GM23338 (cell line): ENCODE data around the gene MPPE1. TPM values are rescaled to one million over a fixed set of nuclear protein-coding genes. Genes with fewer than 3 reads are reported as not detected.

Experiments used
- ATAC-seq: fragments of 200-7000 bp; cut with Tn5 transposase; 3 replicates; pipeline ENCODE4 v1.9.1; 2020
- DNase-seq: peaks from one replicate; pipeline ENCODE4 v3.0.0-alpha.2; 2015; ENCODE audit warnings: low spot score
- H2AFZ ChIP-seq: fragments of 200-600 bp; sonication (generic); 2 replicates; pipeline ENCODE4 v1.8.0; 2016; ENCODE audit warnings: antibody characterized with exemption, mild to moderate bottlenecking, moderate library complexity
- H3F3A ChIP-seq: fragments of 200-600 bp; sonication (generic); replicated peaks from 2 replicates; pipeline ENCODE4 v1.8.0; 2017; ENCODE audit warnings: antibody characterized with exemption, mixed run types, low read depth
- H3K27ac ChIP-seq: fragments of 200-600 bp; sonication (generic); 2 replicates; pipeline ENCODE4 v1.6.1; 2016; ENCODE audit warnings: low read depth
- H3K27me3 ChIP-seq: fragments of 200-600 bp; sonication (generic); 2 replicates; pipeline ENCODE4 v1.8.0; 2016; ENCODE audit warnings: mild to moderate bottlenecking, mixed run types, moderate library complexity; ENCODE audit not compliant: insufficient read depth
- H3K36me3 ChIP-seq: fragments of 200-600 bp; sonication (generic); 2 replicates; pipeline ENCODE4 v1.8.0; 2016; ENCODE audit warnings: mild to moderate bottlenecking; ENCODE audit not compliant: insufficient read depth
- H3K4me1 ChIP-seq: fragments of 200-600 bp; sonication (generic); 2 replicates; pipeline ENCODE4 v1.8.0; 2016; ENCODE audit warnings: mild to moderate bottlenecking, moderate library complexity; ENCODE audit not compliant: insufficient read depth
- H3K4me2 ChIP-seq: fragments of 200-600 bp; sonication (generic); 2 replicates; pipeline ENCODE4 v1.7.1; 2017; ENCODE audit warnings: mixed run types
- H3K4me3 ChIP-seq: fragments of 200-600 bp; sonication (generic); 2 replicates; pipeline ENCODE4 v1.6.1; 2016; ENCODE audit warnings: mixed run types
- H3K79me2 ChIP-seq: fragments of 200-600 bp; sonication (generic); replicated peaks from 2 replicates; pipeline ENCODE4 v1.8.0; 2017; ENCODE audit warnings: mild to moderate bottlenecking; ENCODE audit not compliant: insufficient read depth
- H3K9me2 ChIP-seq: fragments of 200-600 bp; sonication (generic); 2 replicates; pipeline ENCODE4 v1.8.0; 2017; ENCODE audit not compliant: insufficient read depth
- H4K20me1 ChIP-seq: fragments of 200-600 bp; sonication (generic); replicated peaks from 2 replicates; pipeline ENCODE4 v1.8.0; 2017; ENCODE audit warnings: mild to moderate bottlenecking; ENCODE audit not compliant: insufficient read depth
- H3K27ac Mint-ChIP-seq: 2 replicates; pipeline ENCODE4 v1.8.0; 2020; ENCODE audit warnings: inconsistent platforms, mild to moderate bottlenecking, moderate library complexity, mixed read lengths
- H3K27me3 Mint-ChIP-seq: 3 replicates; pipeline ENCODE4 v1.8.0; 2022; ENCODE audit warnings: low read depth, mild to moderate bottlenecking, moderate library complexity, mixed read lengths, inconsistent platforms; ENCODE audit not compliant: insufficient read depth, poor library complexity
- H3K36me3 Mint-ChIP-seq: 3 replicates; pipeline ENCODE4 v1.8.0; 2021; ENCODE audit warnings: low read depth, mild to moderate bottlenecking, inconsistent platforms, moderate library complexity, mixed read lengths
- H3K4me1 Mint-ChIP-seq: 3 replicates; pipeline ENCODE4 v1.8.0; 2020; ENCODE audit warnings: mild to moderate bottlenecking, inconsistent platforms, mixed read lengths
- H3K4me3 Mint-ChIP-seq: 3 replicates; pipeline ENCODE4 v1.8.0; 2021; ENCODE audit warnings: moderate library complexity, mild to moderate bottlenecking, inconsistent platforms, mixed read lengths
- H3K9me3 Mint-ChIP-seq: 3 replicates; pipeline ENCODE4 v1.8.0; 2020; ENCODE audit warnings: moderate library complexity, mild to moderate bottlenecking, inconsistent platforms, mixed read lengths
- CREB1 ChIP-seq: fragments of 250-450 bp; sonication (Bioruptor Pico); IDR thresholded peaks from 2 replicates; pipeline ENCODE4 v1.5.0; 2020; ENCODE audit warnings: low read depth, mild to moderate bottlenecking, moderate library complexity
- EZH2 ChIP-seq: fragments of 200-600 bp; sonication (generic); IDR thresholded peaks from one replicate; pipeline ENCODE4 v1.8.0; 2017; ENCODE audit warnings: antibody characterized with exemption, mild to moderate bottlenecking, low read depth; ENCODE audit not compliant: unreplicated experiment
- JUNB ChIP-seq: IDR thresholded peaks from one replicate; pipeline ENCODE4 v1.6.1; 2016; ENCODE audit warnings: antibody characterized with exemption; ENCODE audit not compliant: unreplicated experiment
- POLR2AphosphoS5 ChIP-seq: IDR thresholded peaks from 2 replicates; pipeline ENCODE4 v1.6.1; 2016; ENCODE audit warnings: antibody characterized with exemption, low read depth
- ZNF114 ChIP-seq: fragments of 250-450 bp; sonication (Bioruptor Pico); IDR thresholded peaks from 2 replicates; pipeline ENCODE4 v1.5.0; 2020; ENCODE audit warnings: mild to moderate bottlenecking, moderate library complexity
- ZNF331 ChIP-seq: fragments of 250-450 bp; sonication (Bioruptor Pico); IDR thresholded peaks from 2 replicates; pipeline ENCODE4 v1.5.0; 2020; ENCODE audit warnings: low read depth, mild to moderate bottlenecking, moderate library complexity
- ZNF462 ChIP-seq: fragments of 250-450 bp; sonication (Bioruptor Pico); IDR thresholded peaks from 2 replicates; pipeline ENCODE4 v1.5.0; 2020; ENCODE audit warnings: mild to moderate bottlenecking, moderate library complexity
- polyA plus RNA-seq: library from polyadenylated mRNA; unstranded; fragments of >200 nt; fragmentation: Nextera tagmentation; extraction: Ambion mirVana; gene quantifications from 2 replicates; pipeline ENCODE4 v1.2.1, GENCODE V29; 2016
- total RNA-seq: library from RNA; depleted of rRNA; stranded (reverse); fragments of >200 nt; shearing (Covaris generic); gene quantifications from 2 replicates; pipeline ENCODE4 v1.2.3, GENCODE V29; 2014
- TF ChIP-seq, protein P1 (sequence below): IDR thresholded peaks from one replicate; pipeline ENCODE4 v1.6.1; 2018; ENCODE audit warnings: antibody characterized with exemption; ENCODE audit not compliant: unreplicated experiment
- TF ChIP-seq, protein P2 (sequence below): IDR thresholded peaks from 2 replicates; pipeline ENCODE4 v1.6.1; 2016; ENCODE audit warnings: antibody characterized with exemption

Gene MPPE1
- total and polyA plus RNA-seq, 2 experiments from 2014 or later = 18.8 to 24.6 TPM

DNA sequence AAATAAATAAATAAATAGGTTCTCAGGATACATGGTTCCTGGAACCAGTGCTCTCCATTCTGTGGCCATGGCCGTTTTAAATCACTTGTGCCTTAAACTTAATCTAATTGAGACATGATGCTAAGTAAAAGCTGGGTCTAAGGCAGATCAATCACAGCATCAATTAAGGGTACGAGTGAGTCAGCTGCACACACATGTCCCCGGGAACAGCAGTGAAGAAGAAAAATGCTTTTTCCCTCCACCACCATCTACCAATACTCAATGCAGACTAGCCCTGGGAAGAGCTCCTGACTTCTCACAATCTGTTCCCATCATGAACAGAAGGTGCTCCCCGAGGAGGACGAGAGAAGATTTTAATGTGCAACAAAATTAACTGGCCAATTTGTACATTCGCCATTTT, 63.7 kb downstream of the MPPE1 start:
- DNase-seq = no peak
- Histone ChIP-seq H3K9me2 (no peaks in the 10 kb centered on the region), H3K27ac (no peak overlapping the region), H3K4me3 (no peak overlapping the region), H2AFZ (no peak overlapping the region), H4K20me1 (no peaks in the 10 kb centered on the region), H3F3A (no peaks in the 10 kb centered on the region), H3K4me1 (no peaks in the 10 kb centered on the region), H3K79me2 (no peaks in the 10 kb centered on the region), H3K36me3 (no peaks in the 10 kb centered on the region), H3K4me2 (no peak overlapping the region), H3K27me3 (no peaks in the 10 kb centered on the region)
- no peak overlapping the region for H3K27ac Mint-ChIP-seq
- no peaks in the 10 kb centered on the region for H3K9me3 Mint-ChIP-seq
- no peaks in the 10 kb centered on the region for H3K36me3 Mint-ChIP-seq
- no peak overlapping the region for H3K4me3 Mint-ChIP-seq
- H3K27me3 Mint-ChIP-seq = no peaks in the 10 kb centered on the region
- peaks cover 9% of the 10 kb centered on the region for H3K4me1 Mint-ChIP-seq
- no peak for ATAC-seq
- TF ChIP-seq JUNB (no peak), POLR2AphosphoS5 (no peak), ZNF114 (no peak), ZNF331 (CRISPR knock-in tag) (no peak), ZNF462 (no peak), EZH2 (no peak), CREB1 (CRISPR knock-in tag) (no peak)
- TF ChIP-seq, protein P1, sequence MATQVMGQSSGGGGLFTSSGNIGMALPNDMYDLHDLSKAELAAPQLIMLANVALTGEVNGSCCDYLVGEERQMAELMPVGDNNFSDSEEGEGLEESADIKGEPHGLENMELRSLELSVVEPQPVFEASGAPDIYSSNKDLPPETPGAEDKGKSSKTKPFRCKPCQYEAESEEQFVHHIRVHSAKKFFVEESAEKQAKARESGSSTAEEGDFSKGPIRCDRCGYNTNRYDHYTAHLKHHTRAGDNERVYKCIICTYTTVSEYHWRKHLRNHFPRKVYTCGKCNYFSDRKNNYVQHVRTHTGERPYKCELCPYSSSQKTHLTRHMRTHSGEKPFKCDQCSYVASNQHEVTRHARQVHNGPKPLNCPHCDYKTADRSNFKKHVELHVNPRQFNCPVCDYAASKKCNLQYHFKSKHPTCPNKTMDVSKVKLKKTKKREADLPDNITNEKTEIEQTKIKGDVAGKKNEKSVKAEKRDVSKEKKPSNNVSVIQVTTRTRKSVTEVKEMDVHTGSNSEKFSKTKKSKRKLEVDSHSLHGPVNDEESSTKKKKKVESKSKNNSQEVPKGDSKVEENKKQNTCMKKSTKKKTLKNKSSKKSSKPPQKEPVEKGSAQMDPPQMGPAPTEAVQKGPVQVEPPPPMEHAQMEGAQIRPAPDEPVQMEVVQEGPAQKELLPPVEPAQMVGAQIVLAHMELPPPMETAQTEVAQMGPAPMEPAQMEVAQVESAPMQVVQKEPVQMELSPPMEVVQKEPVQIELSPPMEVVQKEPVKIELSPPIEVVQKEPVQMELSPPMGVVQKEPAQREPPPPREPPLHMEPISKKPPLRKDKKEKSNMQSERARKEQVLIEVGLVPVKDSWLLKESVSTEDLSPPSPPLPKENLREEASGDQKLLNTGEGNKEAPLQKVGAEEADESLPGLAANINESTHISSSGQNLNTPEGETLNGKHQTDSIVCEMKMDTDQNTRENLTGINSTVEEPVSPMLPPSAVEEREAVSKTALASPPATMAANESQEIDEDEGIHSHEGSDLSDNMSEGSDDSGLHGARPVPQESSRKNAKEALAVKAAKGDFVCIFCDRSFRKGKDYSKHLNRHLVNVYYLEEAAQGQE = no peak
- TF ChIP-seq, protein P2, sequence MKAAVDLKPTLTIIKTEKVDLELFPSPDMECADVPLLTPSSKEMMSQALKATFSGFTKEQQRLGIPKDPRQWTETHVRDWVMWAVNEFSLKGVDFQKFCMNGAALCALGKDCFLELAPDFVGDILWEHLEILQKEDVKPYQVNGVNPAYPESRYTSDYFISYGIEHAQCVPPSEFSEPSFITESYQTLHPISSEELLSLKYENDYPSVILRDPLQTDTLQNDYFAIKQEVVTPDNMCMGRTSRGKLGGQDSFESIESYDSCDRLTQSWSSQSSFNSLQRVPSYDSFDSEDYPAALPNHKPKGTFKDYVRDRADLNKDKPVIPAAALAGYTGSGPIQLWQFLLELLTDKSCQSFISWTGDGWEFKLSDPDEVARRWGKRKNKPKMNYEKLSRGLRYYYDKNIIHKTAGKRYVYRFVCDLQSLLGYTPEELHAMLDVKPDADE = no peak
